Measurements from ENCODE around the gene ZNF32. TPM values are rescaled to one million over a fixed set of nuclear protein-coding genes. Genes with fewer than 3 reads are reported as not detected.

ZNF32 gene
- total RNA-seq, 1 experiment from 2014 or later: 9.8 TPM

DNA sequence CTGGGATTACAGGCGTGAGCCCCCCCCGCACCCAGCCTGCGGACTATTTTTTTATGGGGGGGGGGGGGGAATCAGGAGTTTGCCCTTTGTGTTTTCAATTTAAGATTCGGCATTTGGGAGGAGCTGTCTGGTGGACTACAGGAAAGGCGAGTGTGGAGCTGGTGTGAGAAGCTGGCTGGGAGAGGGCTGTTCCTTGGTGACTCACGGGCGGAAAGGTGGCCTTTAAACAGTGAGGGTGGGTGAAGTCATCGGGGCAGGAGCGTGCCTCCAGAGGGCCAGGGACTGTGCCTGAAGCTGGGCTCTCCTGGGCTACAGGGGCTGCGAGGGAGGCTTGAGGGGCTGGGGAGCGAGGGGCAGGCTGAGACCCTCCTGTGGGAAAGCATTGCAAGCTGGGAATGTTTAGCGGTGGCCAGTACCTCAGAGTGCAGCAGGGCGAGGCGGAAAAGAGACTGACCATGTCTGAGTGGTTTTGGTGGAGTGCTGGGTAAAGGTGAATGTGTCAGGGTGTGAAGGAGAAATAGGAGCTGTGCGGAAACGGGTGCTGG lies 39.7 kb upstream of the ZNF32 start:
- Histone ChIP-seq H3K27me3 (ENCODE audit: insufficient read depth, low read depth) (peaks cover 61% of the 10 kb centered on the region), H3K36me3 (ENCODE audit: low read depth) (no peaks in the 10 kb centered on the region), H3K4me3 (no peak overlapping the region), H3K4me1 (replicated peaks; ENCODE audit: insufficient read depth) (no peaks in the 10 kb centered on the region), H3K9me2 (ENCODE audit: insufficient read depth) (no peaks in the 10 kb centered on the region), H3K79me2 (ENCODE audit: low read depth) (no peaks in the 10 kb centered on the region), H3K27ac (no peak overlapping the region), H4K20me1 (ENCODE audit: insufficient read depth) (no peaks in the 10 kb centered on the region), H2AFZ (no peak overlapping the region), H3K9me3 (ENCODE audit: insufficient read depth, low read depth) (no peaks in the 10 kb centered on the region), H3K4me2 (peak overlapping the region; percentile 24; the same call in 1 of the 2 replicates), H3F3A (ENCODE audit: insufficient read depth, low read depth) (no peaks in the 10 kb centered on the region)
- TF ChIP-seq, protein P1, sequence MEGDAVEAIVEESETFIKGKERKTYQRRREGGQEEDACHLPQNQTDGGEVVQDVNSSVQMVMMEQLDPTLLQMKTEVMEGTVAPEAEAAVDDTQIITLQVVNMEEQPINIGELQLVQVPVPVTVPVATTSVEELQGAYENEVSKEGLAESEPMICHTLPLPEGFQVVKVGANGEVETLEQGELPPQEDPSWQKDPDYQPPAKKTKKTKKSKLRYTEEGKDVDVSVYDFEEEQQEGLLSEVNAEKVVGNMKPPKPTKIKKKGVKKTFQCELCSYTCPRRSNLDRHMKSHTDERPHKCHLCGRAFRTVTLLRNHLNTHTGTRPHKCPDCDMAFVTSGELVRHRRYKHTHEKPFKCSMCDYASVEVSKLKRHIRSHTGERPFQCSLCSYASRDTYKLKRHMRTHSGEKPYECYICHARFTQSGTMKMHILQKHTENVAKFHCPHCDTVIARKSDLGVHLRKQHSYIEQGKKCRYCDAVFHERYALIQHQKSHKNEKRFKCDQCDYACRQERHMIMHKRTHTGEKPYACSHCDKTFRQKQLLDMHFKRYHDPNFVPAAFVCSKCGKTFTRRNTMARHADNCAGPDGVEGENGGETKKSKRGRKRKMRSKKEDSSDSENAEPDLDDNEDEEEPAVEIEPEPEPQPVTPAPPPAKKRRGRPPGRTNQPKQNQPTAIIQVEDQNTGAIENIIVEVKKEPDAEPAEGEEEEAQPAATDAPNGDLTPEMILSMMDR (conservative IDR thresholded peaks at IDR 0.05): no peak
- no peak for TF ChIP-seq EZH2 (IDR thresholded peaks at IDR 0.05; ENCODE audit: low read depth)
- no TSS peak for BruUV-seq (replicated peaks)
- CTCF ChIA-PET: no interaction called here
- no peak for DNase-seq
- intact Hi-C loops (cut with micrococcal nuclease; ENCODE audit: unreplicated experiment): no loop called here
- POLR2A ChIA-PET (ENCODE audit: unreplicated experiment): no interaction called here

DNA sequence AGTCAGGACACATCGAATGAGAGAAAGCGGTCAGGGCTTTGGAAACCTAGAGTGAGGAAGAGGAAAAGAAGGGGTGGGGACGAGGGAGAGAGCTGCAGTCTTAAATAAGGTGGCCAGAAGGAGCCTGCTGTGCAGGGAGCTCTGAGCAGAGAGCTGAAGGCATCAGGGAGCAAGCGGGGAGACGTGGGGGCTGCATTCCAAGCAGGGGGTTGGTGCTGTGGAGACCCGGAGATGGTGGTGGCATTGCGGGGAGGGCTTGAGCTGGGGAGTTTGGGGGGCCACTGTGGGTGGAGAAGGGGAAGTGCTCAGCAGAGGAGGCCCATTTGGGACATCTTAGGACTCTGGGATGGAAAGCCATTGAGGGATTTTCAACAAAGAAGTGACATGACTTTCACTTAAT lies 38.7 kb upstream of the ZNF32 start:
- no peaks in the 10 kb centered on the region for H4K20me1 ChIP-seq (ENCODE audit: insufficient read depth)
- no TSS peak for BruUV-seq (replicated peaks)
- no peak overlapping the region for H2AFZ ChIP-seq
- no peaks in the 10 kb centered on the region for H3K4me1 ChIP-seq (replicated peaks; ENCODE audit: insufficient read depth)
- intact Hi-C loops (cut with micrococcal nuclease; ENCODE audit: unreplicated experiment): no loop called here
- no peaks in the 10 kb centered on the region for H3K9me3 ChIP-seq (ENCODE audit: insufficient read depth, low read depth)
- no peaks in the 10 kb centered on the region for H3K79me2 ChIP-seq (ENCODE audit: low read depth)
- no peaks in the 10 kb centered on the region for H3F3A ChIP-seq (ENCODE audit: insufficient read depth, low read depth)
- H3K27me3 ChIP-seq (ENCODE audit: insufficient read depth, low read depth): peaks cover 52% of the 10 kb centered on the region
- CTCF ChIA-PET: no interaction called here
- H3K27ac ChIP-seq: no peak overlapping the region
- POLR2A ChIA-PET (ENCODE audit: unreplicated experiment): no interaction called here
- H3K9me2 ChIP-seq (ENCODE audit: insufficient read depth): no peaks in the 10 kb centered on the region
- no peak overlapping the region for H3K4me3 ChIP-seq
- DNase-seq: no peak
- no peak for TF ChIP-seq EZH2 (IDR thresholded peaks at IDR 0.05; ENCODE audit: low read depth)
- TF ChIP-seq, protein P1 (conservative IDR thresholded peaks at IDR 0.05): no peak
- H3K36me3 ChIP-seq (ENCODE audit: low read depth): no peaks in the 10 kb centered on the region
- H3K4me2 ChIP-seq: no peak overlapping the region

GRCh38 chr10:43686414-43686813 lies 37.7 kb upstream of the ZNF32 start:
- no peak overlapping the region for H2AFZ ChIP-seq
- H3K4me2 ChIP-seq: no peak overlapping the region
- no peaks in the 10 kb centered on the region for H4K20me1 ChIP-seq (ENCODE audit: insufficient read depth)
- no peak for TF ChIP-seq EZH2 (IDR thresholded peaks at IDR 0.05; ENCODE audit: low read depth)
- TF ChIP-seq, protein P1 (conservative IDR thresholded peaks at IDR 0.05): no peak
- no peak for DNase-seq
- H3K27me3 ChIP-seq (ENCODE audit: insufficient read depth, low read depth): peaks cover 45% of the 10 kb centered on the region
- no peaks in the 10 kb centered on the region for H3F3A ChIP-seq (ENCODE audit: insufficient read depth, low read depth)
- no peak overlapping the region for H3K27ac ChIP-seq
- intact Hi-C loops (cut with micrococcal nuclease; ENCODE audit: unreplicated experiment): no loop called here
- no peak overlapping the region for H3K4me3 ChIP-seq
- H3K4me1 ChIP-seq (replicated peaks; ENCODE audit: insufficient read depth): no peaks in the 10 kb centered on the region
- no peaks in the 10 kb centered on the region for H3K79me2 ChIP-seq (ENCODE audit: low read depth)
- H3K9me3 ChIP-seq (ENCODE audit: insufficient read depth, low read depth): no peaks in the 10 kb centered on the region
- H3K36me3 ChIP-seq (ENCODE audit: low read depth): no peaks in the 10 kb centered on the region
- H3K9me2 ChIP-seq (ENCODE audit: insufficient read depth): no peaks in the 10 kb centered on the region
- ChIA-PET CTCF (no interaction called here), POLR2A (ENCODE audit: unreplicated experiment) (no interaction called here)
- no TSS peak for BruUV-seq (replicated peaks)

Measured in PC-9 (cell line).